Measurements from ENCODE around the gene MDFI.

MDFI gene

GRCh38 chr6:41683523-41684310 lies 45.4 kb downstream of the MDFI start:
- no peak for TF ChIP-seq EZH2 (IDR thresholded peaks at IDR 0.05)
- no peak for TF ChIP-seq FOXP2 (optimal IDR thresholded peaks at IDR 0.05; ENCODE audit: control extremely low read depth, extremely low read length, insufficient read depth)
- TF ChIP-seq POLR2AphosphoS5 (IDR thresholded peaks at IDR 0.05; ENCODE audit: borderline replicate concordance, low read depth, low read length) = no peak
- DNase-seq (ENCODE audit: low read depth, low spot score) = no peak
- H3K9me3 ChIP-seq (ENCODE audit: low read depth, low read length) = no peaks in the 10 kb centered on the region
- H3K9ac ChIP-seq (ENCODE audit: insufficient read length) = no peak overlapping the region
- 0 out of 2 replicates have a peak overlapping the region, but pooled peaks have one; percentile 14 for H3K4me3 ChIP-seq
- no peaks in the 10 kb centered on the region for H3K36me3 ChIP-seq (ENCODE audit: insufficient read depth, low read length)
- no peak overlapping the region for H3K27ac ChIP-seq

- Histone ChIP-seq H3K36me3 (ENCODE audit: insufficient read depth, low read length) (no peaks in the 10 kb centered on the region), H3K4me3 (no peak overlapping the region), H3K9me3 (ENCODE audit: low read depth, low read length) (no peaks in the 10 kb centered on the region), H3K9ac (ENCODE audit: insufficient read length) (no peak overlapping the region), H3K27ac (no peak overlapping the region)
- TF ChIP-seq EZH2 (IDR thresholded peaks at IDR 0.05) = no peak
- no peak for TF ChIP-seq POLR2AphosphoS5 (IDR thresholded peaks at IDR 0.05; ENCODE audit: borderline replicate concordance, low read depth, low read length)
- no peak for TF ChIP-seq FOXP2 (optimal IDR thresholded peaks at IDR 0.05; ENCODE audit: control extremely low read depth, extremely low read length, insufficient read depth)
- DNase-seq (ENCODE audit: low read depth, low spot score) = no peak
These were observed 46.3 kb downstream of the MDFI start for GRCh38 chr6:41684311-41685180.

DNA sequence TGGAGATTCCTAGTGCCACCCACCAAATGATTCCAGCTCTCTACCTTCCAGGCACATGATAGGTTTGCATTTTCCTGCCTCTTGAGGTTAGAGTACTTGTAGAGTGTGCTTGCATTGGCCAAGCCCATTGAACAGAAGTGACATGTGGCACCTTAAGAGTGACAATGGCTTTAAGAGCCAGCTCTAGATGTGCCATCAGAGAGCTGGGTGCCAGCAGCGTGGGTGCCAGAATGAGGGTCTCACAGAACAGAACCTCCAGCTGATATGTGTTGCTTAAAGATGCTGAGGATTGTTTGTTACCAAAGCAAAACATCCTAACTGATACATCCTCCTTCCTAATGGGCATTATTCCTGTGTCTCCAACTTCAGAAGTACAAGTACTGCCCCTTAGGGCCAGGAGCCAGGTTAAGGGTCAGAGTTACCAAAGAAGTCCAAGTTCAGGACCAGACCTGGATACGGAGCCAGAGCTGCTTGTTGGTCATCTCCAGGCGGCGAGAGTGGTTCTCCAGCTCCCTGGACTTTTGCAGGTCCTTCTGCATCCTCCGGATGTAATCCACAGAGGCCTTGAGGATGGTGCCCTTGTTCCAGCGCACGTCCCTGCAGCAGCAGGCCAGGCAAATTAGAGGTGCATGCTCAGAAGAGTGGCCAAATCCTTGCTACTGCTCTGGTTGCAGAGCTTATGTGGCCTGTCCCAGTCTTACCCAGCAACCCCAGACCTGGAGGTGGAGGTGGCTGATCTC lies 47.5 kb downstream of the MDFI start:
- H3K9ac ChIP-seq (ENCODE audit: insufficient read length) = no peak overlapping the region
- DNase-seq (ENCODE audit: low read depth, low spot score) = no peak
- H3K9me3 ChIP-seq (ENCODE audit: low read depth, low read length) = no peaks in the 10 kb centered on the region
- no peak overlapping the region for H3K4me3 ChIP-seq
- H3K36me3 ChIP-seq (ENCODE audit: insufficient read depth, low read length) = no peaks in the 10 kb centered on the region
- no peak overlapping the region for H3K27ac ChIP-seq
- TF ChIP-seq POLR2AphosphoS5 (IDR thresholded peaks at IDR 0.05; ENCODE audit: borderline replicate concordance, low read depth, low read length) (no peak), EZH2 (IDR thresholded peaks at IDR 0.05) (no peak), FOXP2 (optimal IDR thresholded peaks at IDR 0.05; ENCODE audit: control extremely low read depth, extremely low read length, insufficient read depth) (no peak)

DNA sequence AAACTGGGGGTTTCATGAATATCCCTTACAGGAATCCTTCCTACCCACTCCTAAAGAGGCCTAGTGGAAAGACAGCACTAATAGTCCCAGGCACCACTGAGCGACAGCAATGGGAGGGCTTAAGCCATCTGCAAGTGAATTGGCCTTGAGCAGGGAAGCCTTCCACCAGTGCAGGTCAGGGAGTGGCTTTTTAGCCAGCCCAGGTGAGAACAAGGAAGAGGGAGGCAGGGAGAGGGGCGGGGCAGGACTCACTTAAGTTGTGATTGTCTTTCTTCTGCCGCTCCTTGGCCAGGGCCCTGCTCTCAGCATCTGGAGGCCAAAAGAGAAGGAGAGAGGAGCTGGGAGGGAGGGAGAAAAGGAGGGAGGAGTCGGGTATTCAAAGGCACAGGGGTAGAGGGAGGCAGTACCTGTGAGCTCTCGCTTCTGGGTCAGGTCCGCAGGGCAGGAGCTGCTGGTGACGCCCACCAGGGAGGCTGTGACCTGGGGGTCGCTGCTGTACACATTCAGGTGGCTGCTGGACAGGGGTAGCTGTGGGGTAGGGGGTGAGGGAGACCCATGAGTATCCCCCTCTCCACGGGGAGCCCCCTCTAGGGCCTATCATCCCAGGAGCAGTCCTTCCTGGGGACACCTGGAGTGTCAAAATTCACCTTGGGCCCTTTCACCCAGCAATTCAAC lies 49.4 kb downstream of the MDFI start:
- no peak overlapping the region for H3K27ac ChIP-seq
- H3K9ac ChIP-seq (ENCODE audit: insufficient read length) = no peak overlapping the region
- TF ChIP-seq FOXP2 (optimal IDR thresholded peaks at IDR 0.05; ENCODE audit: control extremely low read depth, extremely low read length, insufficient read depth) (no peak), POLR2AphosphoS5 (IDR thresholded peaks at IDR 0.05; ENCODE audit: borderline replicate concordance, low read depth, low read length) (no peak)
- H3K4me3 ChIP-seq = no peak overlapping the region
- no peaks in the 10 kb centered on the region for H3K36me3 ChIP-seq (ENCODE audit: insufficient read depth, low read length)
- no peak for DNase-seq (ENCODE audit: low read depth, low spot score)
- no peaks in the 10 kb centered on the region for H3K9me3 ChIP-seq (ENCODE audit: low read depth, low read length)

DNA sequence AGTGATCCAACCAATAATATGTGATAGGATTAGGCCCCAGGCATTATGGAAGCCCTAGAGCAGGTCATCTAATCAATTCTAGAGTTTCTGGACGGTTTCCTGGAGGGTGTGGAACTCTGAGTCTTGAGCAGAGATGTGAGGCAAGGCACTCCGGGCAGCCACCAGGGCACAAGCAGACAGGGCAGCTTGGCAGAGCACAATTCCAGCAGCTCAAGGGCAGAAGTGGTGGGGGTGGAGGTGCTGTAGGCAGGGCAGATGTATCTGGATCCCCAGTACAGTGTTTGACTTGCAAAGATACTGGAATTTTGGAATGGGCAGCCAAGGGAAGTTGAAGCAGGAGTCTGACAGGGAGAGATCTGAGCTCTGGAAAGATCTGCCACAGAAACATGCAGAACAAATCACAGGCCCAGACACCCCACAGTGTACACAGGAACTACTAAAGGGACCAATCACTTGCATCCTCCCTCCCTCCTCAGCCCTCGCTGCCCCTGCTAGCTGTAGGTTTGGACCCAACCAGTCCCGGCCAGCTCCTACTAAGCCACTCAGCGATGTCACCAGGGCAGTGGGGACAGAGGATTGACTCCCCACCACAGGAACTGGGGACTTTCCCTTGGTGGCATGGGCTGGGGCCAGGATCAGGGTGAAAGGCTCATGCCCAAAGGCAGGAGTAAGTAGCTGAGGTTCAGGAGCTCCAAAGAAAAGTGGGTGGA lies 50.1 kb downstream of the MDFI start:
- no peak overlapping the region for H3K4me3 ChIP-seq
- H3K9me3 ChIP-seq (ENCODE audit: low read depth, low read length) = no peaks in the 10 kb centered on the region
- no peak overlapping the region for H3K9ac ChIP-seq (ENCODE audit: insufficient read length)
- DNase-seq (ENCODE audit: low read depth, low spot score) = no peak
- no peak overlapping the region for H3K27ac ChIP-seq
- H3K36me3 ChIP-seq (ENCODE audit: insufficient read depth, low read length) = no peaks in the 10 kb centered on the region
- no peak for TF ChIP-seq EZH2 (IDR thresholded peaks at IDR 0.05)
- no peak for TF ChIP-seq POLR2AphosphoS5 (IDR thresholded peaks at IDR 0.05; ENCODE audit: borderline replicate concordance, low read depth, low read length)
- no peak for TF ChIP-seq FOXP2 (optimal IDR thresholded peaks at IDR 0.05; ENCODE audit: control extremely low read depth, extremely low read length, insufficient read depth)

GRCh38 chr6:41689171-41690008 lies 51.1 kb downstream of the MDFI start:
- Histone ChIP-seq H3K27ac (no peak overlapping the region), H3K36me3 (ENCODE audit: insufficient read depth, low read length) (no peaks in the 10 kb centered on the region), H3K9ac (ENCODE audit: insufficient read length) (no peak overlapping the region), H3K4me3 (no peak overlapping the region), H3K9me3 (ENCODE audit: low read depth, low read length) (no peaks in the 10 kb centered on the region)
- TF ChIP-seq POLR2AphosphoS5 (IDR thresholded peaks at IDR 0.05; ENCODE audit: borderline replicate concordance, low read depth, low read length) = no peak
- no peak for TF ChIP-seq EZH2 (IDR thresholded peaks at IDR 0.05)
- TF ChIP-seq FOXP2 (optimal IDR thresholded peaks at IDR 0.05; ENCODE audit: control extremely low read depth, extremely low read length, insufficient read depth) = no peak
- no peak for DNase-seq (ENCODE audit: low read depth, low spot score)
